ENCODE measurements around the gene EDN2. TPM values are rescaled to one million over a fixed set of nuclear protein-coding genes. Genes with fewer than 3 reads are reported as not detected.

The EDN2 gene
- total RNA-seq, 1 donor = not detected

DNA sequence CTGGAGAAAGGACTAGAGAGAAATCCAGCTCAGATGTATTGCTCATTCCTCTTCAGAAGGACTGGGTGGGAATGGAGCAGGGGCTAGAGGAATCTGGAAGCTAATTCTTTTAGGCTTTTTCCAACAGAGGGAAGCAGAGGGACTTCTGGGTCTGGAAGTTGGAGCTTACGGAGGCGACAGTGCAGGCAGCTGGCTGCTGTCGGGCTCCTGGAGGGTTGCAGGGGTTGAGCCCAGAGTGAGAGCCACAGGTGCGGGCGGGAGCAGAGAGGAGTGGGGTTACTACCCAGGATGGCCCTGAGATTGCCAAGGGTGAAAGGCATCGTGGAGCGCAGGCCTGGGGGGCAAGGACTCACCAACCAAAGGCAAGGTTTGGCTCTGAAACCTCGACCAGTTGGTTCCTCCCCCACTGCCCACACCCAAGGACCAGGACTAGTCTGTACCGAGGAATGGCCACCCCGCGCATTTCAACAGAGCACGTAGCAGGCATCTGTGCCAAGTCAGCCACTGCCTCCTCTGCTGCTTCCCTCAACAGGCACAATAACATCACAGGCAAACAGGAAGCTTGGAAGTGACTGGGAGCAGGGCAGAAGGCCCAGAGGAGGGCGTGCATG lies 22.7 kb upstream of the EDN2 start:
- H3K4me3 ChIP-seq (ENCODE audit: low read depth, low read length) = no peak overlapping the region
- DNase-seq (ENCODE audit: low read depth) = no peak
- TF ChIP-seq, protein P1, sequence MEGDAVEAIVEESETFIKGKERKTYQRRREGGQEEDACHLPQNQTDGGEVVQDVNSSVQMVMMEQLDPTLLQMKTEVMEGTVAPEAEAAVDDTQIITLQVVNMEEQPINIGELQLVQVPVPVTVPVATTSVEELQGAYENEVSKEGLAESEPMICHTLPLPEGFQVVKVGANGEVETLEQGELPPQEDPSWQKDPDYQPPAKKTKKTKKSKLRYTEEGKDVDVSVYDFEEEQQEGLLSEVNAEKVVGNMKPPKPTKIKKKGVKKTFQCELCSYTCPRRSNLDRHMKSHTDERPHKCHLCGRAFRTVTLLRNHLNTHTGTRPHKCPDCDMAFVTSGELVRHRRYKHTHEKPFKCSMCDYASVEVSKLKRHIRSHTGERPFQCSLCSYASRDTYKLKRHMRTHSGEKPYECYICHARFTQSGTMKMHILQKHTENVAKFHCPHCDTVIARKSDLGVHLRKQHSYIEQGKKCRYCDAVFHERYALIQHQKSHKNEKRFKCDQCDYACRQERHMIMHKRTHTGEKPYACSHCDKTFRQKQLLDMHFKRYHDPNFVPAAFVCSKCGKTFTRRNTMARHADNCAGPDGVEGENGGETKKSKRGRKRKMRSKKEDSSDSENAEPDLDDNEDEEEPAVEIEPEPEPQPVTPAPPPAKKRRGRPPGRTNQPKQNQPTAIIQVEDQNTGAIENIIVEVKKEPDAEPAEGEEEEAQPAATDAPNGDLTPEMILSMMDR (IDR thresholded peaks at IDR 0.05; ENCODE audit: insufficient read depth, low read length) = no peak

DNA sequence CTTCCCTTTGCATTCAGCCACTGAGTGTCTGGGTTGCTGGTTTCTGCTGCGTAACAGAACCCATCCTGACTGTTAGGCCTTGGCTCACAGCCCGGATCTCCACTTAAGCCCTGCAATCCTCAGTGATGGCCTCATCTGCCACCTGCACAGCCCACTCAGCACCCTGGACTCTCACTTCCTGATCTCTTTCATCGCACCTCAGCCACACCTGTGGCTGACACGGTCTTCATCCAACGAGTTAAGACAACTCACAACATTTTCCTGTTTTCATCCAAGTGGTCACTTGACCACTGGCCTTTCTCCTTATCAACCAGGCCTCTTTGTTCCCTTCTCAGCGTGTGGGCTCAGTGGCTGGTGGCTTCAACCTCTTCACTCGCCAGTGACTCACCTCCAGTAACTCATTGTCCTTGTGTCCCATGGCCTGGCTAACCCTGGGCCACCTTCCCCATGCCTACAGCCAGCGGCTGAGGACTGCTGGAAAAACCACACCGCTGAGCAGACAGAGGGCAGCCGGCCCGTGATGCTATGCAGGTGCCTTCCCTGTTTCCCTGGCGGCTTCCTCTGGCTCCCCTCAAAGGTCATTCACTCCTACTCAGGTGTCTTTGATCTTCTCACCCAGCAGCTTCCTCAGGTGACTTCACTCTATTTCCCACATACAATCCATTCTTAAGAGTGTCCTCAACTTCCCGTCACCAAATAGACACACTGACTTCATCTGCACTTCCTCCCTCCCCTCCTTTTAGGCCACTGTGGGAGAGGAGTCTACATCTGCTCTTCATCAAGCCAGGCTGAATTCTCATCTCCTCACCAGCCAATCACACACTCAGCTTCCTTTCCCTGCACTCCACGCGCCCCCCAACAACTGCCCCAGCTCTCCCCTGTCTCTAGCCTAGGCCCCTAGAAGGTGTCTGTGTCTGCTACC lies 19.9 kb upstream of the EDN2 start:
- TF ChIP-seq, protein P1 (IDR thresholded peaks at IDR 0.05; ENCODE audit: insufficient read depth, low read length) = no peak
- DNase-seq (ENCODE audit: low read depth) = peak; percentile 31
- H3K4me3 ChIP-seq (ENCODE audit: low read depth, low read length) = no peak overlapping the region

DNA sequence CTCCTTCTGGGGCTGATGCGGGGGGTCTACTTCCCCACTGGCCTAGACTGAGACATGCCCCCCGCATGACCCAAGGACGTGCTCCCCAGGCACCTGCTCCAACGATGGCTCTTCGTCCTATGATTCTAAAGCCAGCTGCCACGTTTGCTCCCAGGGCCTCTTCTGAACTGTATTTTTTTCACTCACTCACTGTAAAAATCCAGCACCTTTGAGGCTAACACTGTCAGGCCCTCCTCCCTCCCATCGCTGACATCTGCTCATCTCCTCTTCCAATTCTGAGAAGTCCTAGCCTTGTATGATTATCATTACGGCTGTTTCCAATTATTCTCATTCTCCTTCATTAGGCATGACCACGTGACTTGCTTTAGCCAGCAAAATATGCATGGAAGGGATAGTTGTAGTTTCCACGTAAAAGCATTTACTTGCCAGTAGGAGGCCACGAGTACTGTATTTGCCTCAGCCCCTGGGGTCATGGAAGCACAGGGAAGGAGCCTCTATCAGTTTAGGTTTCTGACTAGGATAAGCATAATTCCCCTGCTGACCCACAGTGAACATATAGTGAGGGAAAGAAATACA lies 19.1 kb upstream of the EDN2 start:
- H3K4me3 ChIP-seq (ENCODE audit: low read depth, low read length) = no peak overlapping the region
- DNase-seq (ENCODE audit: low read depth) = no peak
- TF ChIP-seq, protein P1 (IDR thresholded peaks at IDR 0.05; ENCODE audit: insufficient read depth, low read length) = no peak

DNA sequence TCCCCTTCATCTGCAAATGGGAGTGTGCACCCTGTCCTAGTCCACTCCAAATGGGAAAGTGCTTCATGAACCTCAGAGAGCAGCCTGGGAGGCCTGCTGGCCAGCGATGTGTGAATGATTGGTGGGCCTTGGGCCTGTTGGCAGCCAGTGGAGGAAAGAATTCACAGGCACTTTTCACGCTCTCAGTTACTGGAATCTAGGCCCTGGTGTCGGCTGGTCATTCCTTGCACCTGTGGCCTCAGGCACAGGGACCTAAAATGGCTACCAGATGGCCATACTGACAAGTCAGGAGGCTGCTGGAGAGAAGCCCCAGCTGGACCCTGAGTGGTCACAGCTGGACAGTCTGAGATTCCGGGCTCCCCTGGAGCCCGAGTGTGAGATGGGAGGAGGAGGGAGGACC lies 18.4 kb upstream of the EDN2 start:
- no peak overlapping the region for H3K4me3 ChIP-seq (ENCODE audit: low read depth, low read length)
- TF ChIP-seq, protein P1 (IDR thresholded peaks at IDR 0.05; ENCODE audit: insufficient read depth, low read length) = no peak
- DNase-seq (ENCODE audit: low read depth) = no peak

DNA sequence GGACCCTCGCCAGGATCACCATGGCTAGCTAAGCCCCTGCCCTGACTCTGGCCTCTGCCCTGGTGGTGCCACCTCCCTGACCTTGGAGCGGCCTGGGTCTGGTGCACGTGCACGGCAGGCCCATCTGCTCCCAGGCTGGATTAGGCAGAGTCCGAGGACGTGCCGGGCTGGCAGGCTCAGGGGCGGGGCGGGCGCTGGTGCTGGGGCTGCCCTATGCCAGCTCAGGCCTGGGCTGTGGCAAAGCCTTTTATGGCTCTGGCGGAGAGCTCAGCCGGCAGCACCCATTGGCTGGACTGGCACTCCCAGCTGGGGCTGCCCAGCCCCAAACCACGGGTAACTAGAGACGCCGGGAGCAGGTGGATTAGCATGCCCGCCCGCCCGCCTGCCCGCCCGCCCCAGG lies 17.1 kb upstream of the EDN2 start:
- no peak overlapping the region for H3K4me3 ChIP-seq (ENCODE audit: low read depth, low read length)
- TF ChIP-seq, protein P1 (IDR thresholded peaks at IDR 0.05; ENCODE audit: insufficient read depth, low read length) = no peak
- no peak for DNase-seq (ENCODE audit: low read depth)

DNA sequence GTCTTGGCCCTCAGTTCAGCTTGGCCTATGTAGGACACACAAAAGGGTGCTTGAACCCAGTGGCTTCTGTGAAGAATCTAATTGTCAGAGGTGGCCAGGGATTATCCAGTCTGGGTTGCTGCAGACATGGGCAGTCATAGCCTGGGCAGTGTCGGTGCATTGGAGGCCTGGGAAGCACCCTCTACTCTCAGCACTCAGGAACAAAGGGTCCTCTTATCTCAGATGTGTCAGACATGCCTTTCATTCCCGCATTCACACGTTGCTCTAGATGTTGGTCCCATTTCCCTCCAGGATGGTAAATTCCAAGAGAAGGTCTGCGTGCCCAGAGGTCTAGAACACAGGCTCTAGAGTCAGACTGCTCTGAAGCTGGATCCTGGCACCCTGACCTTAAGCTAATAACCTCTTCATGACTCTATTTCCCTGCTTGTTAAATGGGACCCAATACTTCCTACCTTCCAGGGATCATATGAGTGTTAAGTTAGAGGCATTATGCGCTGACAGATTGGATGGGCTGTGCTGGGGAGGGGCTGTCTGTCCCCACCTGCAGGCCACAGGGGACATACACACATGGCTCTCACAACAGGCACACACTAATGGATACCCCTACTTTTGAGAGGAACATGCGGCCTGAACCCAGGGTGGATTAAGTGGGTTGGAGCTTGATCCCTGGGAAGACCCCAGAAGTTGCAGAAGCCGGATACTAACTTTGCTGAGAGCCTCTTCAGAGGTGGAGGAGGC lies 16.5 kb upstream of the EDN2 start:
- H3K4me3 ChIP-seq (ENCODE audit: low read depth, low read length) = no peak overlapping the region
- TF ChIP-seq, protein P1 (IDR thresholded peaks at IDR 0.05; ENCODE audit: insufficient read depth, low read length) = no peak
- no peak for DNase-seq (ENCODE audit: low read depth)

Measured in fibroblast of the aortic adventitia (primary cell).